ENCODE results near the gene HOXB9.

- TF ChIP-seq POLR2A (IDR thresholded peaks at IDR 0.05; ENCODE audit: low read length) (no peak), GATA1 (IDR thresholded peaks at IDR 0.05; ENCODE audit: low read depth, low read length) (no peak)
Measured at GRCh38 chr17:48592577-48592976, 33.6 kb downstream of the HOXB9 start.

All from erythroblast (primary cell).